NT2/D1 (cell line): ENCODE data around the gene WWP2.

Experiments used
- YY1 ChIP-seq: IDR thresholded peaks from 2 replicates; pipeline ENCODE4 v1.6.1; 2011; ENCODE audit not compliant: insufficient read length, insufficient read depth
- ZNF274 ChIP-seq: IDR thresholded peaks from 2 replicates; pipeline ENCODE4 v1.6.1; 2011; ENCODE audit warnings: mild to moderate bottlenecking, low read depth, low read length

- TF ChIP-seq YY1 (no peak), ZNF274 (no peak)
Observed at GRCh38 chr16:69941251-69942098, 179.3 kb downstream of the WWP2 start.
